NT2/D1 (cell line): Measurements from ENCODE around the gene XRCC4.

Experiments
- SUZ12 ChIP-seq: IDR thresholded peaks from 2 replicates; pipeline ENCODE4 v1.6.1; 2011; ENCODE audit not compliant: insufficient read length, insufficient read depth; ENCODE audit errors: extremely low read depth
- ZNF274 ChIP-seq: IDR thresholded peaks from 2 replicates; pipeline ENCODE4 v1.6.1; 2011; ENCODE audit warnings: mild to moderate bottlenecking, low read depth, low read length

GRCh38 chr5:83038924-83039323 is 38.4 kb upstream of the XRCC4 start:
- TF ChIP-seq ZNF274 = no peak
- no peak for TF ChIP-seq SUZ12
